SK-N-SH (cell line): ENCODE data around the gene NTPCR. TPM values are rescaled to one million over a fixed set of nuclear protein-coding genes. Genes with fewer than 3 reads are reported as not detected.

Experiments used
- CTCF ChIA-PET: fragments of 300-600, 350-600 bp; formaldehyde crosslinking; extraction: SDS; loops from one replicate; lab custom pipeline; 2021; lab: Yijun Ruan, JAX
- POLR2A ChIA-PET: fragments of 350-600 bp; sonication (Branson Sonifier 250); formaldehyde crosslinking; extraction: SDS; loops from one replicate; lab custom pipeline; 2020; ENCODE audit warnings: antibody characterized with exemption, inconsistent platforms; lab: Yijun Ruan, JAX
- DNase-seq: peaks from one replicate; pipeline ENCODE4 v3.0.0; 2012
- H2AFZ ChIP-seq: fragments of 200-600 bp; sonication (generic); 2 replicates; pipeline ENCODE4 v1.8.1; 2016; ENCODE audit warnings: antibody characterized with exemption, mild to moderate bottlenecking, low read depth
- H3F3A ChIP-seq: fragments of 200-600 bp; sonication (generic); replicated peaks from 2 replicates; pipeline ENCODE3; 2016; ENCODE audit warnings: antibody characterized with exemption, mild to moderate bottlenecking; ENCODE audit not compliant: insufficient read depth
- H3K27ac ChIP-seq, 2 experiments: fragments of 200-500 bp in 1 of 2; fragments of 200-600 bp in 1 of 2; sonication (Bioruptor generic) in 1 of 2; sonication (generic), shearing (Covaris generic) in 1 of 2; 2 replicates each; pipeline versions ENCODE4 v1.5.1 to v1.6.1; 2014 to 2016; ENCODE audit warnings: low read depth in 2 of 2, inconsistent platforms in 1 of 2, low read length in 1 of 2, mild to moderate bottlenecking in 1 of 2, mixed read lengths in 1 of 2
- H3K27me3 ChIP-seq: fragments of 200-600 bp; sonication (generic), shearing (Covaris generic); 2 replicates; pipeline ENCODE4 v1.6.1; 2016; ENCODE audit warnings: mixed run types; ENCODE audit not compliant: insufficient read depth
- H3K36me3 ChIP-seq, 2 experiments: fragments of 200-500 bp in 1 of 2; fragments of 200-600 bp in 1 of 2; sonication (Bioruptor generic) in 1 of 2; sonication (generic) in 1 of 2; replicated peaks in 1 of 2; 2 replicates each; pipeline versions ENCODE3 to v1.5.1; 2014 to 2016; ENCODE audit warnings: low read length in 1 of 2, mild to moderate bottlenecking in 1 of 2; ENCODE audit not compliant: insufficient read depth in 2 of 2, control insufficient read depth in 1 of 2
- H3K4me1 ChIP-seq, 2 experiments: fragments of 200-500 bp in 1 of 2; fragments of 200-600 bp in 1 of 2; sonication (Bioruptor generic) in 1 of 2; sonication (generic), shearing (Covaris generic) in 1 of 2; 2 replicates each; pipeline versions ENCODE4 v1.5.1 to v1.6.1; 2014 to 2016; ENCODE audit warnings: low read depth in 1 of 2, low read length in 1 of 2, mixed run types in 1 of 2; ENCODE audit not compliant: insufficient read depth in 2 of 2, control insufficient read depth in 1 of 2
- H3K4me2 ChIP-seq: fragments of 200-600 bp; sonication (generic), shearing (Covaris generic); 2 replicates; pipeline ENCODE4 v1.6.1; 2017; ENCODE audit warnings: mixed run types
- H3K4me3 ChIP-seq, 2 experiments: fragments of 200-500 bp in 1 of 2; fragments of 200-600 bp in 1 of 2; sonication (Bioruptor generic) in 1 of 2; sonication (generic), shearing (Covaris generic) in 1 of 2; 2 replicates each; pipeline versions ENCODE4 v1.5.1 to v1.8.1; 2014 to 2016; ENCODE audit warnings: low read depth in 2 of 2, inconsistent platforms in 1 of 2, low read length in 1 of 2, mild to moderate bottlenecking in 1 of 2, mixed read lengths in 1 of 2, moderate library complexity in 1 of 2
- H3K79me2 ChIP-seq: fragments of 200-600 bp; sonication (generic); 2 replicates; pipeline ENCODE4 v1.8.1; 2017; ENCODE audit warnings: mild to moderate bottlenecking; ENCODE audit not compliant: insufficient read depth
- H3K9ac ChIP-seq: fragments of 200-600 bp; sonication (generic); 2 replicates; pipeline ENCODE4 v1.6.1; 2017; ENCODE audit warnings: mixed run types
- H3K9me2 ChIP-seq: fragments of 200-600 bp; sonication (generic); 2 replicates; pipeline ENCODE4 v1.6.1; 2017; ENCODE audit warnings: mixed run types
- H3K9me3 ChIP-seq: fragments of 200-600 bp; sonication (generic); 2 replicates; pipeline ENCODE4 v1.6.1; 2017; ENCODE audit warnings: mixed run types, mild to moderate bottlenecking, moderate library complexity
- H4K20me1 ChIP-seq: fragments of 200-600 bp; sonication (generic); 2 replicates; pipeline ENCODE4 v1.6.1; 2017; ENCODE audit warnings: mild to moderate bottlenecking, mixed run types; ENCODE audit not compliant: insufficient read depth
- EP300 ChIP-seq, 2 experiments: IDR thresholded peaks; 2 replicates each; pipeline versions ENCODE4 v1.4.0 to v1.6.1; 2012; ENCODE audit warnings: borderline replicate concordance in 1 of 2, low read depth in 1 of 2, low read length in 1 of 2
- EZH2phosphoT487 ChIP-seq: fragments of 200-600 bp; sonication (generic); IDR thresholded peaks from 2 replicates; pipeline ENCODE4 v1.6.1; 2017; ENCODE audit warnings: low read depth, mixed run types, mild to moderate bottlenecking, antibody characterized with exemption, moderate library complexity, borderline replicate concordance
- FOSL2 ChIP-seq: IDR thresholded peaks from 2 replicates; pipeline ENCODE4 v1.4.0; 2012; ENCODE audit warnings: low read depth, mild to moderate bottlenecking, moderate library complexity, borderline replicate concordance
- FOXM1 ChIP-seq: IDR thresholded peaks from 2 replicates; pipeline ENCODE4 v1.4.0; 2012; ENCODE audit warnings: low read depth, mild to moderate bottlenecking
- GABPA ChIP-seq: IDR thresholded peaks from 2 replicates; pipeline ENCODE4 v1.4.0; 2012; ENCODE audit warnings: low read depth, mild to moderate bottlenecking
- GATA2 ChIP-seq: sonication (generic); formaldehyde crosslinking; IDR thresholded peaks from 2 replicates; pipeline ENCODE4 v1.5.0; 2020; ENCODE audit warnings: mild to moderate bottlenecking, missing genetic modification reagents
- IRF3 ChIP-seq: fragments of 150-350 bp; IDR thresholded peaks from 2 replicates; pipeline ENCODE4 v1.6.1; 2016; ENCODE audit warnings: mild to moderate bottlenecking, low read depth, low read length
- JUND ChIP-seq: IDR thresholded peaks from 2 replicates; pipeline ENCODE4 v1.4.0; 2012
- MEF2A ChIP-seq: IDR thresholded peaks from 2 replicates; pipeline ENCODE4 v1.4.0; 2012; ENCODE audit warnings: low read depth, borderline replicate concordance
- MXI1 ChIP-seq: IDR thresholded peaks from 2 replicates; pipeline ENCODE4 v1.6.1; 2012; ENCODE audit warnings: mild to moderate bottlenecking, low read depth, low read length, improper control_type of control experiment
- NFIC ChIP-seq: IDR thresholded peaks from 2 replicates; pipeline ENCODE4 v1.4.0; 2012; ENCODE audit warnings: borderline replicate concordance
- POLR2AphosphoS5 ChIP-seq: IDR thresholded peaks from 2 replicates; pipeline ENCODE4 v1.6.1; 2012; ENCODE audit warnings: low read depth, low read length
- RAD21 ChIP-seq: IDR thresholded peaks from 2 replicates; pipeline ENCODE4 v1.6.1; 2012; ENCODE audit warnings: mild to moderate bottlenecking, low read length
- RCOR1 ChIP-seq: fragments of 150-350 bp; IDR thresholded peaks from 2 replicates; pipeline ENCODE4 v1.6.1; 2017; ENCODE audit warnings: antibody characterized with exemption, low read length
- RXRA ChIP-seq: IDR thresholded peaks from 2 replicates; pipeline ENCODE4 v1.4.0; 2012; ENCODE audit warnings: low read depth, mild to moderate bottlenecking, borderline replicate concordance
- SIN3A ChIP-seq: IDR thresholded peaks from 2 replicates; pipeline ENCODE4 v1.6.1; 2012; ENCODE audit warnings: low read depth, mild to moderate bottlenecking, low read length, moderate library complexity, borderline replicate concordance
- SMC3 ChIP-seq: IDR thresholded peaks from 2 replicates; pipeline ENCODE4 v1.6.1; 2012; ENCODE audit warnings: low read depth, low read length, improper control_type of control experiment
- TCF12 ChIP-seq: IDR thresholded peaks from 2 replicates; pipeline ENCODE4 v1.4.0; 2012
- YY1 ChIP-seq: IDR thresholded peaks from 2 replicates; pipeline ENCODE4 v1.4.0; 2012; ENCODE audit warnings: low read depth, mild to moderate bottlenecking
- ZBTB33 ChIP-seq: IDR thresholded peaks from 2 replicates; pipeline ENCODE4 v1.4.0; 2012; ENCODE audit warnings: low read depth, borderline replicate concordance
- WGBS: methylation state at CpG from one replicate; pipeline ENCODE4 v1.1.6; 2017; ENCODE audit warnings: low lambda C conversion rate; 5-methylcytosine and 5-hydroxymethylcytosine counted together
- polyA plus RNA-seq, 3 experiments: library from polyadenylated mRNA; depleted of rRNA; stranded (reverse); fragments of >200 nt; gene quantifications; 2 replicates each; pipeline ENCODE4 v1.2.3, GENCODE V29; 2012
- TF ChIP-seq, protein P1 (sequence below): fragments of 150-350 bp; IDR thresholded peaks from 2 replicates; pipeline ENCODE4 v1.6.1; 2017; ENCODE audit warnings: antibody characterized with exemption, low read length, low read depth, borderline replicate concordance
- TF ChIP-seq, protein P2 (sequence below): fragments of 200-600 bp; sonication (generic); IDR thresholded peaks from 2 replicates; pipeline ENCODE4 v1.6.1; 2017; ENCODE audit warnings: antibody characterized with exemption, mild to moderate bottlenecking, moderate library complexity

The NTPCR gene
- polyA plus RNA-seq, 1 of the 3 experiments (the other 2 are of a cell fraction), result 20.8 TPM

GRCh38 chr1:232922485-232922884 lies 27.9 kb upstream of the NTPCR start:
- H4K20me1 ChIP-seq, result no peaks in the 10 kb centered on the region
- TF ChIP-seq FOSL2 (no peak), RAD21 (no peak), SMC3 (no peak), MXI1 (no peak), ZBTB33 (no peak), GATA2 (no peak), POLR2AphosphoS5 (no peak), TCF12 (no peak), RXRA (no peak), GABPA (no peak), YY1 (no peak)
- TF ChIP-seq, protein P1, sequence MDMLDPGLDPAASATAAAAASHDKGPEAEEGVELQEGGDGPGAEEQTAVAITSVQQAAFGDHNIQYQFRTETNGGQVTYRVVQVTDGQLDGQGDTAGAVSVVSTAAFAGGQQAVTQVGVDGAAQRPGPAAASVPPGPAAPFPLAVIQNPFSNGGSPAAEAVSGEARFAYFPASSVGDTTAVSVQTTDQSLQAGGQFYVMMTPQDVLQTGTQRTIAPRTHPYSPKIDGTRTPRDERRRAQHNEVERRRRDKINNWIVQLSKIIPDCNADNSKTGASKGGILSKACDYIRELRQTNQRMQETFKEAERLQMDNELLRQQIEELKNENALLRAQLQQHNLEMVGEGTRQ, result no peak
- no peaks in the 10 kb centered on the region for H3K79me2 ChIP-seq
- H3K9me3 ChIP-seq, result no peaks in the 10 kb centered on the region
- no peak overlapping the region for H3K27ac ChIP-seq
- ChIA-PET CTCF (no interaction called here), POLR2A (no interaction called here)
- H3K9me2 ChIP-seq, result no peaks in the 10 kb centered on the region
- H3K4me3 ChIP-seq, result no peak overlapping the region
- DNase-seq, result no peak
- H3K4me1 ChIP-seq, result no peaks in the 10 kb centered on the region
- H2AFZ ChIP-seq, result no peak overlapping the region
- H3K4me2 ChIP-seq, result no peak overlapping the region
- H3K9ac ChIP-seq, result no peak overlapping the region
- no peaks in the 10 kb centered on the region for H3F3A ChIP-seq
- H3K36me3 ChIP-seq, result no peaks in the 10 kb centered on the region
- 20% methylated on average over 2 of the region's 2 CpGs for WGBS
- no peaks in the 10 kb centered on the region for H3K27me3 ChIP-seq

DNA sequence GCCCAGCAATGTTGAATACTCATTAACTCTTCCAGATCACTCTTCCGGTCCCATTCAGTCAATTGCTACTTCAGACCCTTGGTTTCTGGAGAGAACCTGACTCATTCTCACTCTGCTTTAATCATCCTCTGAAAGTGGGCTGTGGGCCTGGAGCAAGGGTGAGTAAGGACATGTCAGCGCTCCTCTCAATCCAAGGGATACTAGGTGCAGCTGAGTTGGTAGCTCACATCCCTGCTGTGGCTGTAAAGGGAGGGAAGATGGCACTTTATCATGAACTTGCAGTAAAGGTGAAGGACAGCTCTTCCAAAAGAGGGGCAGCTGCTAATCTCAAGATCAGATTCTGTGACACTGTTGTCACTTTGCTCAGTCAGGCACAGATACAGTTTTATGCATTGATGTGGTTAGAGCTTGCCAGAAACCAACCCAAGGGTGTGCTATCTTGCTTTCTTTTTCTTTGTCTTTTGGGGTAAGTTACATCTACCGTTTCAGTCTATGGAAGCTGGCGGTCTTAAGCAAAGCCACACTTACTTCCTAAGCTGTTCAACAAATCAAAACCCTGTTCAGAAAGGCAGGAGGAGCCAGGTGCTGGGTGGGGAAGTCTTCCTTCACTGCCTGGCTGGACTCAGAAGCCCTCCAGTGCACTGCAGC lies 26.5 kb upstream of the NTPCR start:
- Histone ChIP-seq H3K4me3 (no peak overlapping the region), H3K27ac (no peak overlapping the region), H3F3A (no peaks in the 10 kb centered on the region), H3K4me2 (no peak overlapping the region), H3K36me3 (no peaks in the 10 kb centered on the region), H2AFZ (no peak overlapping the region), H3K9me3 (no peaks in the 10 kb centered on the region), H3K9ac (no peak overlapping the region), H3K4me1 (no peaks in the 10 kb centered on the region), H3K79me2 (no peaks in the 10 kb centered on the region), H3K9me2 (no peaks in the 10 kb centered on the region), H3K27me3 (no peaks in the 10 kb centered on the region), H4K20me1 (no peaks in the 10 kb centered on the region)
- POLR2A ChIA-PET, result no interaction called here
- DNase-seq, result no peak
- CTCF ChIA-PET, result no interaction called here
- WGBS, result 59% methylated on average over 4 of the region's 4 CpGs
- no peak for TF ChIP-seq FOSL2
- TF ChIP-seq JUND, result no peak
- TF ChIP-seq EZH2phosphoT487, result no peak
- no peak for TF ChIP-seq EP300 (IDR thresholded peaks at IDR 0.05; ENCODE audit: borderline replicate concordance in 1 of 2, low read depth in 1 of 2, low read length in 1 of 2)
- no peak for TF ChIP-seq NFIC
- no peak for TF ChIP-seq RXRA
- TF ChIP-seq, protein P2, sequence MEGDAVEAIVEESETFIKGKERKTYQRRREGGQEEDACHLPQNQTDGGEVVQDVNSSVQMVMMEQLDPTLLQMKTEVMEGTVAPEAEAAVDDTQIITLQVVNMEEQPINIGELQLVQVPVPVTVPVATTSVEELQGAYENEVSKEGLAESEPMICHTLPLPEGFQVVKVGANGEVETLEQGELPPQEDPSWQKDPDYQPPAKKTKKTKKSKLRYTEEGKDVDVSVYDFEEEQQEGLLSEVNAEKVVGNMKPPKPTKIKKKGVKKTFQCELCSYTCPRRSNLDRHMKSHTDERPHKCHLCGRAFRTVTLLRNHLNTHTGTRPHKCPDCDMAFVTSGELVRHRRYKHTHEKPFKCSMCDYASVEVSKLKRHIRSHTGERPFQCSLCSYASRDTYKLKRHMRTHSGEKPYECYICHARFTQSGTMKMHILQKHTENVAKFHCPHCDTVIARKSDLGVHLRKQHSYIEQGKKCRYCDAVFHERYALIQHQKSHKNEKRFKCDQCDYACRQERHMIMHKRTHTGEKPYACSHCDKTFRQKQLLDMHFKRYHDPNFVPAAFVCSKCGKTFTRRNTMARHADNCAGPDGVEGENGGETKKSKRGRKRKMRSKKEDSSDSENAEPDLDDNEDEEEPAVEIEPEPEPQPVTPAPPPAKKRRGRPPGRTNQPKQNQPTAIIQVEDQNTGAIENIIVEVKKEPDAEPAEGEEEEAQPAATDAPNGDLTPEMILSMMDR, result no peak
- no peak for TF ChIP-seq MEF2A
- TF ChIP-seq RCOR1, result no peak
- no peak for TF ChIP-seq IRF3
- no peak for TF ChIP-seq RAD21
- TF ChIP-seq, protein P1, result no peak
- TF ChIP-seq FOXM1, result no peak
- no peak for TF ChIP-seq SIN3A
- TF ChIP-seq MXI1, result no peak
- no peak for TF ChIP-seq POLR2AphosphoS5
- TF ChIP-seq TCF12, result no peak
